ENCODE data around the gene RPSA. TPM values are rescaled to one million over a fixed set of nuclear protein-coding genes. Genes with fewer than 3 reads are reported as not detected.

The RPSA gene
- total and polyA plus RNA-seq, 8 donors: 738 to 1,954 (median 1,788) TPM

GRCh38 chr3:39385456-39386090 is 20.9 kb upstream of the RPSA start:
- H3K9me3 ChIP-seq: no peaks in the 10 kb centered on the region
- ATAC-seq (no peak), DNase-seq (no peak)
- TF ChIP-seq, protein P1, sequence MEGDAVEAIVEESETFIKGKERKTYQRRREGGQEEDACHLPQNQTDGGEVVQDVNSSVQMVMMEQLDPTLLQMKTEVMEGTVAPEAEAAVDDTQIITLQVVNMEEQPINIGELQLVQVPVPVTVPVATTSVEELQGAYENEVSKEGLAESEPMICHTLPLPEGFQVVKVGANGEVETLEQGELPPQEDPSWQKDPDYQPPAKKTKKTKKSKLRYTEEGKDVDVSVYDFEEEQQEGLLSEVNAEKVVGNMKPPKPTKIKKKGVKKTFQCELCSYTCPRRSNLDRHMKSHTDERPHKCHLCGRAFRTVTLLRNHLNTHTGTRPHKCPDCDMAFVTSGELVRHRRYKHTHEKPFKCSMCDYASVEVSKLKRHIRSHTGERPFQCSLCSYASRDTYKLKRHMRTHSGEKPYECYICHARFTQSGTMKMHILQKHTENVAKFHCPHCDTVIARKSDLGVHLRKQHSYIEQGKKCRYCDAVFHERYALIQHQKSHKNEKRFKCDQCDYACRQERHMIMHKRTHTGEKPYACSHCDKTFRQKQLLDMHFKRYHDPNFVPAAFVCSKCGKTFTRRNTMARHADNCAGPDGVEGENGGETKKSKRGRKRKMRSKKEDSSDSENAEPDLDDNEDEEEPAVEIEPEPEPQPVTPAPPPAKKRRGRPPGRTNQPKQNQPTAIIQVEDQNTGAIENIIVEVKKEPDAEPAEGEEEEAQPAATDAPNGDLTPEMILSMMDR (IDR thresholded peaks at IDR 0.05): no peak
- no peak overlapping the region for H3K27ac ChIP-seq
- peaks cover 0 to 28% of the 10 kb centered on the region in 2 donors for H3K4me1 ChIP-seq
- no peaks in the 10 kb centered on the region for H3K27me3 ChIP-seq
- intact Hi-C loops (cut with DNase I): no loop called here
- no peak overlapping the region for H3K4me3 ChIP-seq
- H3K36me3 ChIP-seq: peaks cover 0 to 13% of the 10 kb centered on the region in 2 donors

GRCh38 chr3:39386318-39386717 is 20.2 kb upstream of the RPSA start:
- DNase-seq (no peak), ATAC-seq (no peak)
- no peak overlapping the region for H3K4me3 ChIP-seq
- H3K27me3 ChIP-seq: no peaks in the 10 kb centered on the region
- no peaks in the 10 kb centered on the region for H3K9me3 ChIP-seq
- H3K27ac ChIP-seq: no peak overlapping the region
- peaks cover 0 to 28% of the 10 kb centered on the region in 2 donors for H3K4me1 ChIP-seq
- peaks cover 0 to 21% of the 10 kb centered on the region in 2 donors for H3K36me3 ChIP-seq
- intact Hi-C loops (cut with DNase I): no loop called here
- TF ChIP-seq, protein P1 (IDR thresholded peaks at IDR 0.05): no peak

DNA sequence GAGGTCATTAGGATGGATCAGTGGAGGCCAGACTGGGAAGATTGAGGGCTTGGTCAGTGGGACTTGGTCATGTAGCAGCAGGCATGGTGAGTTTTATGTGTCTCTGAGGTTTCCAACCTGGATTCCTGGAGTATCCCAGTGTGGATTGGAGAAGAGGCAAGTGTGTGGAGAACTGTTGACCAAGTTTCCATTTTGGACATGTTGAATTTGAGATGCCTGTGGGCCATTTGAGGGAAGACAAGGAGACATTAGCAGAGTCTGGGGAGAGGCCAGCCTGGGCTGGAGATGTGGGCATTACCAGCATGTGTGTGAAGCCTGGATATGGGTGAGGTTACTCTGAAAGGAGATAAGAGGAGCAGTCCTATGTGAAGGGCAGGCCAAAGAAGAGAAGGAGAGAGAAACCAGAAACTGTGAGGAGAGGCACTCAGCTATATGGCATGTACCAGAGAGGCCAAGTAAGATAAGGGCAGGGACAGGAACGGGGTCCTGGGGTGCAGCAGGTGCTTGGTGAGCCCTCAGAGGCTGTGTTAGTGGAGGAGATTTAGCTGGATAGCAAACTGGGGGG is 19.0 kb upstream of the RPSA start:
- H3K4me3 ChIP-seq: no peak overlapping the region
- intact Hi-C loops (cut with DNase I): no loop called here
- H3K27me3 ChIP-seq: no peaks in the 10 kb centered on the region
- no peaks in the 10 kb centered on the region for H3K9me3 ChIP-seq
- TF ChIP-seq, protein P1 (IDR thresholded peaks at IDR 0.05): no peak
- DNase-seq: no peak
- no peak overlapping the region for H3K27ac ChIP-seq
- no peak for ATAC-seq
- peaks cover 0 to 33% of the 10 kb centered on the region in 2 donors for H3K36me3 ChIP-seq
- H3K4me1 ChIP-seq: peaks cover 0 to 27% of the 10 kb centered on the region in 2 donors

- no peak for ATAC-seq
These were observed 18.4 kb upstream of the RPSA start for GRCh38 chr3:39388153-39388552.

GRCh38 chr3:39388741-39389248 is 17.7 kb upstream of the RPSA start:
- Histone ChIP-seq H3K36me3 (peaks cover 0 to 46% of the 10 kb centered on the region in 2 donors), H3K4me1 (peaks cover 0 to 20% of the 10 kb centered on the region in 2 donors), H3K9me3 (no peaks in the 10 kb centered on the region), H3K4me3 (no peak overlapping the region), H3K27me3 (no peaks in the 10 kb centered on the region), H3K27ac (no peak overlapping the region)
- intact Hi-C loops (cut with DNase I): no loop called here
- ATAC-seq: no peak
- DNase-seq: no peak
- TF ChIP-seq, protein P1 (IDR thresholded peaks at IDR 0.05): no peak

More at GRCh38 chr3:39388153-39388552, 18.4 kb upstream of the RPSA start:
- Histone ChIP-seq H3K4me1 (peaks cover 0 to 21% of the 10 kb centered on the region in 2 donors), H3K4me3 (no peak overlapping the region), H3K9me3 (no peaks in the 10 kb centered on the region), H3K27ac (no peak overlapping the region), H3K27me3 (no peaks in the 10 kb centered on the region), H3K36me3 (peaks cover 0 to 39% of the 10 kb centered on the region in 2 donors)
- TF ChIP-seq, protein P1 (IDR thresholded peaks at IDR 0.05): no peak
- DNase-seq: no peak
- intact Hi-C loops (cut with DNase I): no loop called here

Measured in left lung (tissue), 10 donors.